Myocyte (in vitro differentiated cells): ENCODE data around the gene PDE8A. TPM values are rescaled to one million over a fixed set of nuclear protein-coding genes. Genes with fewer than 3 reads are reported as not detected.
A peak's percentile ranks its signal among the peaks of the same experiment; 100 is the strongest.

Experiments used
- DNase-seq: peaks from one replicate; pipeline ENCODE4 v3.0.0-alpha.2; 2012; ENCODE audit warnings: low read depth
- total RNA-seq: library from RNA; depleted of rRNA; stranded (reverse); fragments of >200 nt; gene quantifications from 2 replicates; pipeline ENCODE4 v1.2.3, GENCODE V29; 2014

Gene PDE8A
- total RNA-seq, 1 donor from 2014 or later, result 6.8 TPM

DNA sequence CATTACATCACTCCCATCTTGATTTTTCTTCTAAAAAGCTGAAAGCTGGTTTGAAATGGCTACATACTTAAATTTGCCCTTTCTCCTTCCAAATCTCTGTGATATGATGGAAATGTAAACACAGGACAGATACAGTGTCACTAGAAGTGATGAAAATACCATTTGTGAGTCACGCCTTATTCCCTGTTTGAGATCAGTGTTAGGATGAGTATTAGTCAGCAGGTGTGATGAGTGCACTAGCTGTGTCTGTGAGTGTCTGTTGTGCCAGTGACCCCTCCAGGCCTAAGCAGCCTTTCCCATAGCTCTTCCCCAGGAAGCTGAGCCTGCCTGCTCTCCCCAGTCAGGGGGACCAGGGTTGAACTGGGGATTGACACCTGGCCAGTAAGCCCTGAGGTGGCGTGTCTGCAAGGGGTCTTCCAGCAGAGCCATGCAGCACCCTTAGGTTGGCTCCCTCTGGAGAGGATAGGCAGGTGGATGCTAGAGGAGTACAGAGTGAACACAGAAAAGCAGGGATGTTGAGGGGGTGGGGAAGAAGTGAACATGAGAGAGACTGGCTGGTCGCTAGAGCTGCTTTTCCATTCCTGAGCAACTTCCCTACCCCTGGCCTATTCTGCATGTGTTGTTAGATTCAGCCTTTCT is 92.0 kb downstream of the PDE8A start:
- no peak for DNase-seq

DNA sequence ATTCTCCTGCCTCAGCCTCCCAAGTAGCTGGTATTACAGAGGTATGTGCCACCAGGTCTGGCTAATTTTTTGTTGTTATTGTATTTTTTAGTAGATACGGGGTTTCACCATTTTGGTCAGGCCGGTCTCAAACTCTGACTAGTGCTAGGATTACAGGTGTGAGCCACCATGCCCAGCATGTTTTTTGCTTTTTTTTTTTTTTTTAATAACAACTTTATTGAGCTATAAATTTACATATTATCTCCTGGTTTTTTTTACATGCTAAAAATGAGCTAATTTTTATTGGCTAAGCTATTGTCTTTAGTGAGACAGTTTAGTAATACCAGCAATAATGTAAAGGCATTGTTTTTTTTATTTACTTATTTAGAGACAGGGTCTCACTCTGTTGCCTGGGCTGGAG is 105.2 kb downstream of the PDE8A start:
- no peak for DNase-seq

DNA sequence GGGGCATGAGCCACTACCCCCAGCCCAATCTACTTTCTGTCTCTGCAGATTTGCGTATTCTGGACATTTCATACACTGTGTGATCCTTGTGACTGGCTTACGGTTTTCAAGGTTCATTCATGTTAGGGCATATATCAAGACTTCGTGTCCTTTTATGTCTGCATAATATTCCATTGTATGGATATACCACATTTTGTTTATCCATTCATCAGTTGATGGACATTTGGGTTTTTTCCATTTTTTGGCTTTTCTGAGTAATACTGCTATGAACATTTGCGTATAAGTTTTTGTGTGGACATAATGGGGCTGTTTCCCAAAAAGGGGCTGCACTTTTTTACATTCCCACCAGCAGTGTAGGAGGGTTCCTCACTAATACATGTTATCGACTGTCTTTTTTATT is 106.6 kb downstream of the PDE8A start:
- DNase-seq, result no peak

GRCh38 chr15:85089929-85090597 is 108.4 kb downstream of the PDE8A start:
- no peak for DNase-seq

DNA sequence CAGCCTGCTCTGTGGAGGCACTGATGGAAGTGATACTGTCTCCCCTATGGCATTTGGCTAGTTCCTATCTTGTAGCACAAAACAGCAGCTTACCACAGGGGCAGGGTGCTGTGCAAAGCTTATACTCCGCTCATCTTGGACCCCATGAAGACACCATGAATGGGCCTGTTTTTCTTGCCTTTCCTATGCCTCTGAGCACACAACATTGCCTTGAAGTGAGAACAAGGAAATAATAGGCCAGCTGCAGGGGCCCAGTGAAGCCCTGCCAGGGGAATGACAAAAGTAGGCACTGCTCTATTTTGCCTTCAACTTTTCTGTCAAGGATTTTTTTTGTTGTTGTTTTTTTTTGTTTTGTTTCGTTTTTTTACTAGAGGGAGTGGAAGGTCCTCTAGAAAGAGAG is 110.3 kb downstream of the PDE8A start:
- DNase-seq, result no peak

GRCh38 chr15:85094685-85095084 is 113.0 kb downstream of the PDE8A start:
- DNase-seq, result peak; percentile 9

DNA sequence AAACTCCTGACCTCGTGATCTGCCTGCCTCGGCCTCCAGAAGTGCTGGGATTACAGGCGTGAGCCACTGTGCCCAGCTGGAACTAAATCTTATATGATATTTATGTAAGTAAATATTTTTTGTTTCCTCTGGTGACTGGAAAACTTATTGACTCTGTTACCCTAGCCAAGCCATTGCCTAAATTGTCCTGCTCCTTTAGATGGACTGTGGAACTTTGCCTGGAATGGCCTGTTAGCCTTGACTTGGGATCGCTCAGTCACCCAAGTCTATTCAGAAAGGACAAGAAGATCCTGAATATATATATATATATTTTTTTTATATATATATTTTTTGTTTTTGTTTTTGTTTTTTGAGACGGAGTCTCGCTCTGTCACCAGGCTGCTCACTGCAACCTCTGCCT is 113.9 kb downstream of the PDE8A start:
- DNase-seq, result no peak

DNA sequence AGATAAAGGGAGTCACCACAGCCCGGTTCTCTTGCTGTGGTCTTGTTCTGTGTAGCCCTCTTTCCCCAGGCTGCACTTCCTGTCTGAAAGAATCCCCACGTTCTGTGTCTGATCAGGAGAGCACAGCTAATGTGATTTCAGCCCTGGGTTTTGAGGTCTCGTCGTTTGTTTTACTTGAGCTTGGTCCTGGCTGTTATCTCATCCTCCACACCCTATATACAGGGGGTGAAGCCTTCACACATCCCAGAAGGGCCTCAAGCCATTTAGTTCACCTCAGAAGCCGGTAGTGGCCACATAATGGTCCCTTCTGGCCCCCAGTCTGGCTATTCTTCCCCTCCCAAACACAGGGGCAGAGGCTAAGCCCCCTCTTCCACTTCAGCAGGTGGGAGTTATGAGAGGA is 115.6 kb downstream of the PDE8A start:
- no peak for DNase-seq

GRCh38 chr15:85097725-85098124 is 116.1 kb downstream of the PDE8A start:
- no peak for DNase-seq

GRCh38 chr15:85099195-85099803 is 117.6 kb downstream of the PDE8A start:
- no peak for DNase-seq

DNA sequence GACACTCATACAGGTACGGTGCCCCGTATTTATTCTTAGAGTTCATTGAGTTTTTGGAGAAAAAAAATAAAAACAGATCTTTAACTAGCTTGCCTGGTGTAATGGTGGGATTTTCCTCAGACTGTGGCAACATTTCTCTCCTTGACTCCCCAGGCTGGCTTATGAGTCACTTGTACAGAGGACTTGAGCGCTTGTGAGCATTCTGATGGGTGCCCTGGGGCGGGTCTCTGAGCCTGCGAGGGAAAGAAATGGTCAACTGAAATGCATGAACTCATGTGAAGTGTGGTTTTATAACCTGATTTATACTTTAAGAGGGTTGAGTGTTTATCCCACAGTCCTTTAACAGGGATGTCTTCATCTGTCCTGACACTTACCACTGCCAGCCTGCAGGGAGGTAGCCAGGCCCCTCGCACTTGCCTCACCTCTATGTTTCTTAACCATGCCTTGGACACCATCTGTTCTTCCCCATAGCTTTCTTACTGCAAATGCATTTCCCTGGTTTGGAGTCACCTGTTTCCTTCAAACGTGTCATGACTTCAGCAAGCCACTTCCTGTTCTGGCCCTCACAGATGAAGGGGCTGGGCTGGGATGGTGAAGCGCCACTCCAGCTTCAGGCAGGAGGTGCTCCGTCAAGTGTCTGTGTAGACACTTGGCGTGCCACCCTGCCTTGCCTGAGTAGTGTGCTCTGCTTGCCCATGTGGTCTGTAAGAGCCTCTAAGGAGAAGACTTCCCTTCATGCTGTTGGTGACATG is 118.7 kb downstream of the PDE8A start:
- no peak for DNase-seq

GRCh38 chr15:85104584-85104983 is 122.9 kb downstream of the PDE8A start:
- DNase-seq, result no peak

GRCh38 chr15:85108136-85108535 is 126.5 kb downstream of the PDE8A start:
- DNase-seq, result no peak

GRCh38 chr15:85109333-85109732 is 127.7 kb downstream of the PDE8A start:
- no peak for DNase-seq

GRCh38 chr15:85112997-85113396 is 131.3 kb downstream of the PDE8A start:
- DNase-seq, result no peak

GRCh38 chr15:85114886-85115285 is 133.2 kb downstream of the PDE8A start:
- no peak for DNase-seq

DNA sequence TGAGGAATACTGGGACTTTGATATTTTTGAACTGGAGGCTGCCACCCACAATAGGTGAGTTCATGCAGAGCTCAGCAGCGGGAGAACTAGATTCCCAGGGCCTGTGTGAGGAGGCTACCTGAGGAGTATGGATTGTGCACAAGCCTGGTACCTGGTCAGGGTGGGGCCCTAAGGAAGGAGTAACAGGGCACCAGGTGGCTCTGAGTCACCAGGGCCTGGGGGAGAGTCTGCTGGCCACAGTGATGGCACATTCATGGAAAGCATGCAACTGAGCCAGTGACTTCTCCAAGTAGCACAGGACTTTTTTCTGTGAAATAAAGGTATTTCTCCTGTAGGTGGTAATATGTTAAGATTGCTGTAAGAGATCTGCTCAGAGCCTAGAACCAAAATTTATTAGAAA is 134.4 kb downstream of the PDE8A start:
- DNase-seq, result no peak

DNA sequence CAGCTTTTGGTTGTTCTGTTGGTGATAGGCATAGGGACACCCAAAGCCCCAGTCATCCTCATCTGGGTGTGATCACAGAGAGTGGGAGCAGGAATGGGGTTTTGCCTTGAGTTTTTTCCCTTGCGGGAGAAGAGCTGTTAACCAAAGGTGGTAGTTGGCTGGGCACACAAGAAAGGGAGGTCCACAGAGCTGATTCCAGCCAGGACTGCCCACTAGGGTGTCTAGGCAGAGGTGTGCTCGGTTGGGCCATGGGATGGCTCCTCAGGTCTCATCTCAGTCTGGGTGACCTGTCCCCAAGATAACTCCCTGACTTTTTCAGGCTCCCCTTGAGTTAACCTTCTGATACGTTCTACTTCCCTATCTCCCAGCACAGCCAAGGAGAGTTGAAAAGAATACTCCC is 134.8 kb downstream of the PDE8A start:
- no peak for DNase-seq

DNA sequence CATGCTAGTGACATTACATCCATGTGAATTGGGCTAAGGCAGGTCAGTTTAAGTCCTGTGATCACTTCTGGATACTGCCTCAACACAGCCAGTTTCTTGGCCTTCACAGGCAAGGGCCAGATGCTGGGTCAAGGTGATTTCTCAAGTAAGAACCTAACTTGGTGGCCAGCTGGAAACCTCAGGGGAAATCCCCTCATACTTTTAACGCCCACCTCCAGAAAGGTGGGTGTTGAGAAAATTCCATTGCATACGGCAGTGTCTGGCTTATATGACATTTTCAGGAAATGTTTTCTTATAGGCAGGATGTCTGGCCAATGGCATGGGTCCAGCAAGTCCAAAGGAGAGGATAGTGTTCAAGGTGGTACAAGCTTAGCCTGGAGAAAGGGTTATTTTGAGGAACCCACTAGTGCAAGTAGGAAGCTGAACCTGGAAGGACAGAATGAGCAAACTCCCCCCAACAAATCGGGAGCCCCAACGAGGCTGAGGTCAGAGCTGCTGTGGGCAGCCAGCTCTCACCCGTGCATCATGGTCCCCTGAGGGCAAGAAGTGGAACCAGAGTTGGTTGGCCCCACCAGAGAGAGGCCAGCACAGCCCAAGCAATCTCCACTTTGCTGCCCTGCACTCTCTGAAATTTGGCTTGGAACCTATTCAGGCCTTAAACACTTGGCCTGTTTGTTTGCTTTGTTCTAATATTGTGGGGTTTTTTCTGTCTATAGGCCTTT is 135.4 kb downstream of the PDE8A start:
- no peak for DNase-seq

GRCh38 chr15:85118173-85118572 is 136.5 kb downstream of the PDE8A start:
- no peak for DNase-seq

- no peak for DNase-seq
These were observed 136.9 kb downstream of the PDE8A start for GRCh38 chr15:85118581-85118980.
